B cell (primary cell): Measurements from ENCODE around the gene PSMG3. TPM values are rescaled to one million over a fixed set of nuclear protein-coding genes. Genes with fewer than 3 reads are reported as not detected.

Source experiments
- ATAC-seq: fragments of 200-7000 bp; cut with Tn5 transposase; one replicate; pipeline ENCODE4 v1.10.0; 2021; ENCODE audit warnings: low read depth, mild to moderate bottlenecking, moderate number of reproducible peaks, moderate library complexity
- CTCF ChIA-PET: fragments of 350-600 bp; sonication (Branson Sonifier 250); formaldehyde crosslinking; loops from one replicate; lab custom pipeline; 2021; ENCODE audit warnings: antibody characterized with exemption, inconsistent platforms; lab: Charles Lee
- POLR2A ChIA-PET: fragments of 350-600 bp; sonication (Branson Sonifier 250); formaldehyde crosslinking; loops from one replicate; lab custom pipeline; 2021; ENCODE audit warnings: antibody characterized with exemption; lab: Charles Lee
- DNase-seq: peaks from one replicate; pipeline ENCODE4 v3.0.0; 2013
- H2AFZ ChIP-seq: 2 replicates; pipeline ENCODE4 v1.6.1; 2012; ENCODE audit warnings: mild to moderate bottlenecking, low read depth, low read length; ENCODE audit not compliant: insufficient read depth, poor library complexity, severe bottlenecking
- H3K27ac ChIP-seq, 2 donors: 1 replicate in 1 of 2; 2 replicates in 1 of 2; pipeline ENCODE4 v1.5.1; 2012 to 2013; ENCODE audit warnings: low read length in 2 of 2, mild to moderate bottlenecking in 2 of 2, moderate library complexity in 1 of 2
- H3K27me3 ChIP-seq, 4 experiments: fragments of 200-600 bp in 1 of 4; sonication (generic) in 1 of 4; replicated peaks in 1 of 4; 1 replicate in 2 of 4; 2 replicates in 2 of 4; pipeline versions ENCODE4 v1.6.1 to v1.7.0; 2013 to 2016; ENCODE audit warnings: low read length in 3 of 4, mild to moderate bottlenecking in 2 of 4, mixed read lengths in 1 of 4, moderate library complexity in 1 of 4; ENCODE audit not compliant: insufficient read depth in 4 of 4, control insufficient read depth in 3 of 4; ENCODE audit errors: control extremely low read depth in 1 of 4
- H3K36me3 ChIP-seq, 2 experiments: replicated peaks in 1 of 2; 1 replicate in 1 of 2; 2 replicates in 1 of 2; pipeline versions ENCODE4 v1.6.1 to v1.7.1; 2013; ENCODE audit warnings: low read length in 1 of 2; ENCODE audit not compliant: insufficient read depth in 2 of 2, control insufficient read depth in 1 of 2; ENCODE audit errors: control extremely low read depth in 1 of 2, extremely low read depth in 1 of 2
- H3K4me1 ChIP-seq, 2 donors: fragments of 200-600 bp in 1 of 2; sonication (generic) in 1 of 2; 1 replicate in 1 of 2; 2 replicates in 1 of 2; pipeline versions ENCODE4 v1.5.1 to v1.6.1; 2013 to 2017; ENCODE audit warnings: low read length in 2 of 2; ENCODE audit not compliant: control insufficient read depth in 2 of 2, insufficient read depth in 2 of 2
- H3K4me2 ChIP-seq: replicated peaks from 2 replicates; pipeline ENCODE3; 2012; ENCODE audit warnings: mild to moderate bottlenecking, low read depth, low read length; ENCODE audit not compliant: poor library complexity, severe bottlenecking
- H3K4me3 ChIP-seq, 5 experiments: fragments of 200-600 bp in 1 of 5; sonication (generic) in 1 of 5; 1 replicate in 3 of 5; 2 replicates in 2 of 5; pipeline versions ENCODE4 v1.5.1 to v1.7.0; 2011 to 2016; ENCODE audit warnings: low read length in 4 of 5, mild to moderate bottlenecking in 4 of 5, low read depth in 2 of 5, control low read depth in 1 of 5, moderate library complexity in 1 of 5; ENCODE audit not compliant: insufficient read depth in 1 of 5; ENCODE audit errors: control extremely low read depth in 1 of 5, extremely low read depth in 1 of 5
- H3K79me2 ChIP-seq: fragments of 200-600 bp; sonication (generic); one replicate; pipeline ENCODE4 v1.6.0; 2016; ENCODE audit warnings: low read length; ENCODE audit not compliant: control insufficient read depth, insufficient read depth
- H3K9ac ChIP-seq: fragments of 200-600 bp; sonication (generic); 2 replicates; pipeline ENCODE4 v1.6.1; 2017; ENCODE audit warnings: mild to moderate bottlenecking, low read length, moderate library complexity
- H3K9me3 ChIP-seq, 3 donors: one replicate each; pipeline versions ENCODE4 v1.6.1 to v1.7.1; 2013; ENCODE audit warnings: low read length in 2 of 3; ENCODE audit not compliant: control insufficient read depth in 2 of 3, insufficient read depth in 1 of 3; ENCODE audit errors: control extremely low read depth in 1 of 3
- H4K20me1 ChIP-seq: 2 replicates; pipeline ENCODE4 v1.6.0; 2012; ENCODE audit warnings: mild to moderate bottlenecking, low read length; ENCODE audit not compliant: insufficient read depth, control insufficient read depth, poor library complexity, severe bottlenecking
- H3K27ac Mint-ChIP-seq: one replicate; pipeline ENCODE4 v1.8.0; 2021; ENCODE audit warnings: mixed read lengths
- H3K27me3 Mint-ChIP-seq: one replicate; pipeline ENCODE4 v1.8.0; 2021; ENCODE audit warnings: mixed read lengths
- H3K4me1 Mint-ChIP-seq: one replicate; pipeline ENCODE4 v1.8.0; 2021; ENCODE audit warnings: mixed read lengths
- H3K4me3 Mint-ChIP-seq: one replicate; pipeline ENCODE4 v1.8.0; 2021; ENCODE audit warnings: mixed read lengths
- H3K9me3 Mint-ChIP-seq: one replicate; pipeline ENCODE4 v1.8.0; 2022; ENCODE audit warnings: mixed read lengths; ENCODE audit not compliant: insufficient read depth
- CTCF ChIP-seq: fragments of 200-600 bp; IDR thresholded peaks from one replicate; pipeline ENCODE4 v1.8.0; 2022; ENCODE audit warnings: antibody characterized with exemption, mild to moderate bottlenecking
- EZH2 ChIP-seq: IDR thresholded peaks from 2 replicates; pipeline ENCODE4 v1.6.1; 2012; ENCODE audit warnings: borderline replicate concordance, low read depth, mild to moderate bottlenecking, moderate library complexity, low read length; ENCODE audit not compliant: insufficient read depth, poor library complexity, severe bottlenecking
- WGBS: methylation state at CpG from one replicate; pipeline ENCODE4 v1.1.5; 2013; ENCODE audit warnings: missing lambda C conversion rate; ENCODE audit not compliant: insufficient coverage; 5-methylcytosine and 5-hydroxymethylcytosine counted together
- intact Hi-C: fragments of 100-400 bp; cut with micrococcal nuclease; formaldehyde crosslinking; loops from one replicate; pipeline ENCODE4 v1.10.0; 2022
- polyA plus RNA-seq: library from polyadenylated mRNA; depleted of rRNA; stranded (reverse); fragments of >200 nt; gene quantifications from 2 replicates; pipeline ENCODE4 v1.2.3, GENCODE V29; 2012
- total RNA-seq, 2 donors: library from RNA; stranded (reverse); fragments of 120-200 nt in 1 of 2; gene quantifications; 1 replicate in 1 of 2; 2 replicates in 1 of 2; pipeline versions ENCODE4 v1.2.3 to v1.2.4, GENCODE V29; 2013 to 2022

Gene PSMG3
- total and polyA plus RNA-seq, 2 donors (not counting 1 experiment from before 2014, with no cell fraction given) = 27.4 to 75.7 TPM

DNA sequence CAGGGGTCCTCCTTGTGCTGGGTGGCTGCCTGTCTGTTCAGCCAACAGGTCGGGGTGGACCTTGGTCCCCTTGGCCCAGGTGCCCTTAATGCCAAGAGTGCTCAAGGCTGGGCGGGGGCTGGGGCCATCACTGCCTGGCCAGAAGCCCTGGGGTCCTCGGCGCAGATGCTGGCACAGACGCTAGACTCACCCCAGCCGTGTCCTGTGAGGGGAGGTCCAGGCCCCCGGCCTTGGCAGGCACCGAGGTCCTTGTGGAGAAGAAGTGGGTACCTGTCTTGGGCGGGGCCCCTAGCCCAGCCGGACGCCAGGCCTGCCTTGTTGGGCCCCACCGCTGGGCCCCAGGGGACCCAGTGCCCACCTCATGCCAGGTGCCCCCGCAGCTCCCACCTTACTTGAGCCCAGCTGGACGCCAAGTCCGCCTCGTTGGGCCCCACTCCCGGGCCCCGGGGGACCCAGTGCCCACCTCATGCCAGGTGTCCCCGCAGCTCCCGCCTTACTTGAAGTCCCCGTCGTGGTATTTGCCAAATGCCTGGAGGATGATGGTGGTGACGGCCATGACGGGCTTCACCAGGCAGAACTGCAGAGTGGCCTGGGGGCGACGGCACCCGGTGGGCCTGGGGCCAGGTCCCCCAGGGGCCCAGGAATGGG, 20.4 kb downstream of the PSMG3 start:
- ChIA-PET CTCF (no interaction called here), POLR2A (interaction anchor here (0.6 kb wide), 1 partner anchor 846 kb away, joined by 4 read pairs; no protein-coding TSS in a partner anchor)
- Histone ChIP-seq H3K4me2 (no peak overlapping the region), H3K9me3 (no peaks in the 10 kb centered on the region), H2AFZ (no peak overlapping the region), H3K27ac (no peak overlapping the region), H3K27me3 (no peaks in the 10 kb centered on the region), H3K4me3 (no peak overlapping the region), H3K79me2 (no peaks in the 10 kb centered on the region), H4K20me1 (no peaks in the 10 kb centered on the region), H3K9ac (no peak overlapping the region), H3K4me1 (no peaks in the 10 kb centered on the region), H3K36me3 (no peaks in the 10 kb centered on the region)
- no peak overlapping the region for H3K4me3 Mint-ChIP-seq
- TF ChIP-seq CTCF (no peak), EZH2 (no peak)
- H3K4me1 Mint-ChIP-seq = peaks cover 5% of the 10 kb centered on the region
- no peak overlapping the region for H3K27ac Mint-ChIP-seq
- DNase-seq (no peak), ATAC-seq (no peak)
- intact Hi-C loops = no loop called here
- H3K9me3 Mint-ChIP-seq = no peaks in the 10 kb centered on the region
- WGBS = 94% methylated on average over 22 of the region's 27 CpGs
- no peaks in the 10 kb centered on the region for H3K27me3 Mint-ChIP-seq

DNA sequence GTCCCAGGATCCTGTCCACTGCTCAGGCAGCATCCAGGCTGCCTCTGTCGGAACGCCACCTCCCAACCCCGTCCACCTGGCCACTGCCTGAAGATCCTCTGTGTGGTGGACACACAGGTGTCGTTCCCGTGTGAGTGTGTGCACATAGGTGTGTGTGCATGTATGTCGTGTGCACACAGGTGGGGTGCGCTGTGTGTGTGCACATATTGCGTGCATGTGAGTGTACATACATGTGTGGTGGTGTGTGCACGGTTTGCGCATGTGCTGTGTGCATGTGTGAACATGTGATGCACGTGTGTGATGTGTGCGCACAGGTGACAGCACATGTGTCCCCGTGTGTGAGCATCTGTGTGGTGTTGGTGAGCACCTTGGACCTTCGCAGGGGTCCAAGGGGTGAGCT, 20.9 kb downstream of the PSMG3 start:
- 86% methylated on average over 14 of the region's 14 CpGs for WGBS
- Histone ChIP-seq H3K9me3 (no peaks in the 10 kb centered on the region), H3K79me2 (no peaks in the 10 kb centered on the region), H3K36me3 (no peaks in the 10 kb centered on the region), H3K9ac (no peak overlapping the region), H3K4me1 (no peaks in the 10 kb centered on the region), H3K27me3 (no peaks in the 10 kb centered on the region), H3K27ac (no peak overlapping the region), H3K4me3 (no peak overlapping the region), H2AFZ (no peak overlapping the region), H3K4me2 (no peak overlapping the region), H4K20me1 (no peaks in the 10 kb centered on the region)
- no peak for ATAC-seq
- Mint-ChIP-seq H3K9me3 (no peaks in the 10 kb centered on the region), H3K4me3 (no peak overlapping the region), H3K27me3 (no peaks in the 10 kb centered on the region), H3K4me1 (peaks cover 5% of the 10 kb centered on the region), H3K27ac (no peak overlapping the region)
- CTCF ChIA-PET = interaction anchor here (1.0 kb wide), 1 partner anchor 42 kb away, joined by 5 read pairs; no protein-coding TSS in a partner anchor
- TF ChIP-seq CTCF (no peak), EZH2 (no peak)
- DNase-seq = peak; percentile 23
- intact Hi-C loops = no loop called here
- POLR2A ChIA-PET = interaction anchor here (0.6 kb wide), 1 partner anchor 846 kb away, joined by 4 read pairs; no protein-coding TSS in a partner anchor
